ENCODE measurements around the gene CNTLN. TPM values are rescaled to one million over a fixed set of nuclear protein-coding genes. Genes with fewer than 3 reads are reported as not detected.

Gene CNTLN
- total and polyA plus RNA-seq, 4 donors = 2.1 to 30.3 (median 4.0) TPM

- no peaks in the 10 kb centered on the region for H3K36me3 ChIP-seq (ENCODE audit: control insufficient read depth in 4 of 4, insufficient read depth in 4 of 4, low read length in 4 of 4)
- 91% methylated on average over 1 of the region's 1 CpG for WGBS, 2 donors
- no peaks in the 10 kb centered on the region for H3K27me3 ChIP-seq (ENCODE audit: control insufficient read depth in 3 of 3, insufficient read depth in 3 of 3, low read length in 2 of 3)
- TF ChIP-seq, protein P1, sequence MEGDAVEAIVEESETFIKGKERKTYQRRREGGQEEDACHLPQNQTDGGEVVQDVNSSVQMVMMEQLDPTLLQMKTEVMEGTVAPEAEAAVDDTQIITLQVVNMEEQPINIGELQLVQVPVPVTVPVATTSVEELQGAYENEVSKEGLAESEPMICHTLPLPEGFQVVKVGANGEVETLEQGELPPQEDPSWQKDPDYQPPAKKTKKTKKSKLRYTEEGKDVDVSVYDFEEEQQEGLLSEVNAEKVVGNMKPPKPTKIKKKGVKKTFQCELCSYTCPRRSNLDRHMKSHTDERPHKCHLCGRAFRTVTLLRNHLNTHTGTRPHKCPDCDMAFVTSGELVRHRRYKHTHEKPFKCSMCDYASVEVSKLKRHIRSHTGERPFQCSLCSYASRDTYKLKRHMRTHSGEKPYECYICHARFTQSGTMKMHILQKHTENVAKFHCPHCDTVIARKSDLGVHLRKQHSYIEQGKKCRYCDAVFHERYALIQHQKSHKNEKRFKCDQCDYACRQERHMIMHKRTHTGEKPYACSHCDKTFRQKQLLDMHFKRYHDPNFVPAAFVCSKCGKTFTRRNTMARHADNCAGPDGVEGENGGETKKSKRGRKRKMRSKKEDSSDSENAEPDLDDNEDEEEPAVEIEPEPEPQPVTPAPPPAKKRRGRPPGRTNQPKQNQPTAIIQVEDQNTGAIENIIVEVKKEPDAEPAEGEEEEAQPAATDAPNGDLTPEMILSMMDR (IDR thresholded peaks at IDR 0.05; ENCODE audit: control extremely low read depth, extremely low read depth) = no peak
- ATAC-seq (ENCODE audit: insufficient read depth, low FRiP score) (no peak), DNase-seq (no peak)
- no peak overlapping the region for H3K4me3 ChIP-seq
- H3K9me3 ChIP-seq (ENCODE audit: control insufficient read depth in 4 of 4, insufficient read depth in 3 of 4, low read length in 3 of 4) = no peaks in the 10 kb centered on the region
- no peaks in the 10 kb centered on the region for H3K4me1 ChIP-seq (ENCODE audit: control insufficient read depth in 5 of 5, insufficient read depth in 5 of 5, low read length in 5 of 5)
- H3K27ac ChIP-seq (ENCODE audit: low read depth in 1 of 2, low read length in 1 of 2) = no peak overlapping the region
- no peak overlapping the region for H3K9ac ChIP-seq (ENCODE audit: insufficient read depth in 1 of 2, low read length in 2 of 2)
These were observed 44.8 kb upstream of the CNTLN start for GRCh38 chr9:17090041-17090440.

- H3K9ac ChIP-seq (ENCODE audit: insufficient read depth in 1 of 2, low read length in 2 of 2) = no peak overlapping the region
These were observed 18.4 kb upstream of the CNTLN start for GRCh38 chr9:17116400-17116837.

GRCh38 chr9:17117372-17117771, 17.5 kb upstream of the CNTLN start:
- no peaks in the 10 kb centered on the region for H3K27me3 ChIP-seq (ENCODE audit: control insufficient read depth in 3 of 3, insufficient read depth in 3 of 3, low read length in 2 of 3)
- no peak overlapping the region for H3K27ac ChIP-seq (ENCODE audit: low read depth in 1 of 2, low read length in 1 of 2)
- no peaks in the 10 kb centered on the region for H3K9me3 ChIP-seq (ENCODE audit: control insufficient read depth in 4 of 4, insufficient read depth in 3 of 4, low read length in 3 of 4)
- no peak overlapping the region for H3K4me3 ChIP-seq
- TF ChIP-seq, protein P1 (IDR thresholded peaks at IDR 0.05; ENCODE audit: control extremely low read depth, extremely low read depth) = no peak
- no peaks in the 10 kb centered on the region for H3K36me3 ChIP-seq (ENCODE audit: control insufficient read depth in 4 of 4, insufficient read depth in 4 of 4, low read length in 4 of 4)
- DNase-seq (no peak), ATAC-seq (ENCODE audit: insufficient read depth, low FRiP score) (no peak)
- H3K4me1 ChIP-seq (ENCODE audit: control insufficient read depth in 5 of 5, insufficient read depth in 5 of 5, low read length in 5 of 5) = no peaks in the 10 kb centered on the region
- no peak overlapping the region for H3K9ac ChIP-seq (ENCODE audit: insufficient read depth in 1 of 2, low read length in 2 of 2)
- 65 to 77% methylated on average over 3 of the region's 3 CpGs for WGBS, 2 donors

More at GRCh38 chr9:17116400-17116837, 18.4 kb upstream of the CNTLN start:
- H3K9me3 ChIP-seq (ENCODE audit: control insufficient read depth in 4 of 4, insufficient read depth in 3 of 4, low read length in 3 of 4) = no peaks in the 10 kb centered on the region
- no peaks in the 10 kb centered on the region for H3K4me1 ChIP-seq (ENCODE audit: control insufficient read depth in 5 of 5, insufficient read depth in 5 of 5, low read length in 5 of 5)
- no peak overlapping the region for H3K4me3 ChIP-seq
- TF ChIP-seq, protein P1 (IDR thresholded peaks at IDR 0.05; ENCODE audit: control extremely low read depth, extremely low read depth) = peak; percentile 7
- WGBS, 2 donors = 28 to 39% methylated on average over 4 of the region's 4 CpGs
- peak in 2 of 3 donors; percentile 56 to 66 for DNase-seq
- no peaks in the 10 kb centered on the region for H3K27me3 ChIP-seq (ENCODE audit: control insufficient read depth in 3 of 3, insufficient read depth in 3 of 3, low read length in 2 of 3)
- H3K36me3 ChIP-seq (ENCODE audit: control insufficient read depth in 4 of 4, insufficient read depth in 4 of 4, low read length in 4 of 4) = no peaks in the 10 kb centered on the region
- no peak overlapping the region for H3K27ac ChIP-seq (ENCODE audit: low read depth in 1 of 2, low read length in 1 of 2)
- ATAC-seq (ENCODE audit: insufficient read depth, low FRiP score) = peak; percentile 69

- no peak overlapping the region for H3K4me3 ChIP-seq
- H3K9me3 ChIP-seq (ENCODE audit: control insufficient read depth in 4 of 4, insufficient read depth in 3 of 4, low read length in 3 of 4) = no peaks in the 10 kb centered on the region
- no peaks in the 10 kb centered on the region for H3K36me3 ChIP-seq (ENCODE audit: control insufficient read depth in 4 of 4, insufficient read depth in 4 of 4, low read length in 4 of 4)
- no peak overlapping the region for H3K27ac ChIP-seq (ENCODE audit: low read depth in 1 of 2, low read length in 1 of 2)
- ATAC-seq (ENCODE audit: insufficient read depth, low FRiP score) = no peak
- no peaks in the 10 kb centered on the region for H3K27me3 ChIP-seq (ENCODE audit: control insufficient read depth in 3 of 3, insufficient read depth in 3 of 3, low read length in 2 of 3)
- no peak for DNase-seq
- H3K9ac ChIP-seq (ENCODE audit: insufficient read depth in 1 of 2, low read length in 2 of 2) = no peak overlapping the region
- 84 to 88% methylated on average over 1 of the region's 1 CpG for WGBS, 2 donors
- TF ChIP-seq, protein P1 (IDR thresholded peaks at IDR 0.05; ENCODE audit: control extremely low read depth, extremely low read depth) = no peak
- H3K4me1 ChIP-seq (ENCODE audit: control insufficient read depth in 5 of 5, insufficient read depth in 5 of 5, low read length in 5 of 5) = no peaks in the 10 kb centered on the region
These were observed 14.6 kb upstream of the CNTLN start for GRCh38 chr9:17120203-17120602.

Measured in lung (tissue), 12 donors.